Ramos (cell line): ENCODE data around the gene RAC2.
"Not testable (repeated sequence)": the region's sequence is repeated elsewhere in the genome, so short reads cannot be mapped to it uniquely, and the experiment has no call there.

Experiments used
- in situ Hi-C: fragments of 300-500 bp; cut with MboI; formaldehyde crosslinking; loops from one replicate; pipeline ENCODE4 v1.14.3; 2022; ENCODE audit warnings: low sequenced_read_pairs; ENCODE audit not compliant: unreplicated experiment

RAC2 gene

DNA sequence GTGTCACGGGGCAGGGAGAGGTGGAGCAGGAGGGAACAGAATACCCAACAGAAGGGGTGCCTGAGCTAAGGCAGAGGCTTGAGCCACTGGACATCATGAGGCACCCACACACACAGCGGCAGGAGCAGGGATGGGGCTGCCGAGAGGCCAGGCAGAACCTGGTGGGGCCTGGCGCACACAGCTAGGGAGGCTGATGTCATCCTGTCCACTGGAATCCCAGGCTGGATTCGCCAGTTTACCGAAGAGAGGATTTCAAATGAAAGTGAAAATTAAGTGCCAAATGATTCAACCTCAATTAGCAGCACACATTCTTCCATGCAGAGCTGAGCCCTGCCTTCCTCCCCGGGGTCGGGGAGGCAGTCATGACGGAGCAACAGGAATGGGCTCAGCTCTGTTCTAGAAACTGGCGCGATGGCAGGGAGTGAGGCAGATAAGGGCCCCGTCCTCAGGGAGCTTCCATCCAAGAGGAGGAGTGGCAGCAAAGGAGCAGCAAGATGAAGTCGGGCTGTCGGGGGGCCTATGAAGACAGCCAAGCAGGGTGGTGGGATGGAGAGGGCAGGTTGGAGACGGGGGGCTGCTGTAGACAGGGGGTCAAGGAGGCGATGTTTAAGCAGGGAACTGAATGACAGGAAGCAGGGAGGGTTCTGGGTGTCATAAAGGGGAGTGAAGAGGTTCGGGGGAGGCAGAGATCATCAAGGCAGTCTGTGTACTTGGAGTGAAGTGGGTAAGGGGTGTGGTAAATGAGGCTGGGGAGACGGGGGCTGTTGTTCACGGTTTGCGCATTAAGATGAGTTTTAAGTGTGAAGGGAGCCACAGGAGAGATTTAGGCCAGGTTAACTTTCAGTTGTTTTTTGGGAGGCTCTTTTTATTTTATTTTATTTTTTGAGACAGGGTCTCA is 6.4 kb downstream of the RAC2 start:
- in situ Hi-C loops, result no loop called here

GRCh38 chr22:37235897-37236607 is 8.0 kb downstream of the RAC2 start:
- in situ Hi-C loops, result no loop called here

- in situ Hi-C loops, result no loop called here
These were observed 9.0 kb downstream of the RAC2 start for GRCh38 chr22:37234736-37235711.

- in situ Hi-C loops, result no loop called here
These were observed 10.1 kb downstream of the RAC2 start for GRCh38 chr22:37233751-37234631.

DNA sequence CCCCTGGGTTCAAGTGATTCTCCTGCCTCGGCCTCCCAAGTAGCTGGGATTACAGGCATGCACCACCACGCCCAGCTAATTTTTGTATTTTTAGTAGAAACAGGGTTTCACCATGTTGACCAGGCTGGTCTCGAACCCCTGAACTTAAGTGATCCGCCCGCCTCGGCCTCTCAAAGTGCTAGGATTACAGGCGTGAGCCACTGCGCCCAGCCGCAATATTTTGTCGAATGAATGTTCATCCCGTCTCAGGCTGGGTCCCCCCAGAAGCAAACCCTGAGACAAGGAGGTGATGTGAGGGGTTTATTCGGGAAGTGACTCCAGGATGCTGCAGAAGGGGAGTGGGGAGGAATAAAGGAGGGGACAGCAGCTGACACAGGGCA is 10.7 kb downstream of the RAC2 start:
- in situ Hi-C loops, result not testable (repeated sequence)

DNA sequence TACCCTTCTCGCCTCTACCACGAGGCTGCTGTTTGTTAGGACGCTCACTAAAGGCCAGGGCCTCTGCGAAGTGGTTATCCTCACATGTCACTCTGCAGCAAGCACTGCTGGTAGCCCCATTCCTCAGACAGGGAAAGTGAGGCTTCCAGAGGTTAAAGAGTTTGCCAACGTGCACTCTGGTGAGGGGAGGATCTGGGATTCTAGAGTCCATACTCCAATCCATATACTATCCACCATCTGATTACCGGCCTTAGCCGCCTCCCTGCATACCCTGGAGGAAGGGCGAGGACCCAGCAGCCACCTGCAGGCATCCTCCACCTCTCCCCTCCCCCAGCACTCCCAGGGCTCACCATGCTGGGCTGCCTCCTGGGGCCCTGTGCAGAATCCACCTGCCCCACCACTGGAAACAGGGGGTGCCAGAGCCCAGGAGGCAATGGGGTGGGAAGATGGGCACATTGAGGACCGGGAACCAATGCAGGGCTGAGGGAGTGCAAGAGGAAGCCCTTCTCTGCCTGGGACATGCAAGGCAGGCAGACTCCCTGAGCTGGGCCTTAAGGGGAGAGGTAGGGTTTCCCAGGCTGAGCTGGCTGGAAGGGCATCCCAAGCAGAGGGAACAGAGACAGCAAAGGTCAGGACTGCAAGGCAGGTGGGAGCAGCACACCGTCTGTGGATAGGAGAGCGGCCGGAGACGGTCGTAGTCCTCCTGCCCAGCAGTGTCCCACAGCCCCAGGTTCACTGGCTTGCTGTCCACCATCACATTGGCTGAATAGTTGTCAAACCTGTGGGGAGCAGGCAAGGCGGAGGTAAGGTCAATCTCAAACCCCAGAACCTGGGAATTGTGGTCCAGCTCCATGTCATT is 11.7 kb downstream of the RAC2 start:
- in situ Hi-C loops, result no loop called here

GRCh38 chr22:37231406-37232139 is 12.5 kb downstream of the RAC2 start:
- in situ Hi-C loops, result no loop called here

DNA sequence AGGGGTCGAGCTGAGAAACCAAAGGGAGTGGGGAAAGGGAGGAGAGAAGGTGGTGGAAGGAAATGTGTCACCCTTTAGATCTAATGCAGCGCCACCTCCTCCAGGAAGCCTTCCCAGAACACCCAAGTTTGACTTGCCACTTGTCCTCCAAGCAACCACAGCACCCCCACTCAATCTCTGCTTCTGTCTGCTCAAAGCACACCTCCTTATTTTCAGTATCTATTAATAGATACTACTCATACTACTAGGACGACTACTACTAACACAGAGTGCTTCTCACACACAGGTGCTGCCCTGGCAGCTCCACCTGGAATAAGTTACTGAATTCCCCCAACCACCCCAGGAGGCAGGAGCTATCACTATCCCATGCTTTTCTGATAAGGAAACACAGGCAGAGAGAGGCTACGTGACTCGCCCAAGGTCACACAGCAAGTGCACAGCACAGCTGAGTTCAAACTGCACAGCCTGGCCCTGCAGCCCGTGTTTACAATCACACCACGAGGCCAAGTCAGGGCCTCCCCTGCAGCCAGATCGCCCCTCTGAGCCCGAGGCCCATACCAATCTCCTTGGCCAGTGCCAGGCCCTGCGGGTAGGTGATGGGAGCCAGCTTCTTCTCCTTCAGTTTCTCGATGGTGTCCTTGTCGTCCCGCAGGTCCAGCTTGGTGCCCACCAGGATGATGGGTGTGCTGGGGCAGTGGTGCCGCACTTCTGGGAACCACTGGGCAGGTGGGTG is 13.2 kb downstream of the RAC2 start:
- in situ Hi-C loops, result no loop called here

GRCh38 chr22:37229805-37230672 is 14.0 kb downstream of the RAC2 start:
- in situ Hi-C loops, result no loop called here

DNA sequence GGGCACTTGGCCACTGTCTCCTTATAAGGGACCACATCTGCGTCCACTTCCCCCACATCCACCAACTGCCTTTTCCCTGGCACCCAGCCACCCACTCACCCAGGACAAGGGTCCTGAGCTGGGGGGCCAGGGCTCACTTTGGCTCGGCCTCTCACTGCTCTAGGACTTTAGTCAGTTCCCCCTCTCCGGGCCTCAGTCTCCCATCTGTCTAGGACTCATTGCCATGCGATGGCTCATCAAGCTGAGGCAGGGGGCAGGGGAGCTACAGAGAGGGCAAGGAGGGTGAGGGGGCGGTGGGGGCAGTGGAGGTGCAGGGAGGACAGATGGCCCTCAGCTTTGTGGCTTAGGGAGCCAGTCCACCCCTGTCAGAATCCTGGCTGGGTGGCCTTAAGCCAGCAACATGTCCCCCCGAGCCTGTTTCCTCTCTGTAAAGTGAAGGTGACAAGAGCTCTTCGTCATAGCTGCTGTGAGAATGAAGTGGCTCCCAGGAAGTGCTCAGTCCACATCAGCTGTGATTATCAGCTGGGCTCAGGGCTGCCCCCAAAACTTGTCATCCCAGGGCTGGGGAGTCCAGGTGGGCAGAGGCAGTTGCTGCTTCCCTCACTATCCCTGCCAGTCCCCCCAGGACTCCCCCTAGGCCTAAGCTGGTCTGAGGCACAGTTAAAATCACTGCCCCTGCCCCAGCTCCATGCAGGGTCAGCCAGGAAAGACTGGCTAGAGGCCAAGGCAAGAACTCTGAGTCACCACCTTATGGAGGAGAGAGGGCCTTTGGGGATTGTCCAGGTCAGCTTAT is 14.9 kb downstream of the RAC2 start:
- in situ Hi-C loops, result no loop called here

GRCh38 chr22:37228106-37229011 is 15.7 kb downstream of the RAC2 start:
- in situ Hi-C loops, result no loop called here

DNA sequence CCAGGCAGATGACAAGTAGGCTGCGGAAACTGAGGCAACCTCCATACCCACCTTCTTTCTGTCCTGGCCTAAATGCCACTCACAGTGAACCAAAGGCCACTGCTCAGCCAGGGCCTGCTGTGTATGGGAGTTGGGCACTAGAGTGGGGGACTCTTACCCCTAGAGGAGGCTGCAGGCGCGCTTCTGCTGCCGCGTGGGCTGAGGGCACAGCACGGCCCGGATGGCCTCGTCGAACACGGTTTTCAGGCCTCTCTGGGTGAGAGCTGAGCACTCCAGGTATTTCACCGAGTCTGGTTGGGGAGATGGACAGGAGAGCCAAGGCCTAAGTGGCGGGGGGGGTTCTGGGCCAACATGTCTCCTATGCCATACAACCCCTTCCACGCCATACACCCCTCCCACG is 17.6 kb downstream of the RAC2 start:
- in situ Hi-C loops, result no loop called here

DNA sequence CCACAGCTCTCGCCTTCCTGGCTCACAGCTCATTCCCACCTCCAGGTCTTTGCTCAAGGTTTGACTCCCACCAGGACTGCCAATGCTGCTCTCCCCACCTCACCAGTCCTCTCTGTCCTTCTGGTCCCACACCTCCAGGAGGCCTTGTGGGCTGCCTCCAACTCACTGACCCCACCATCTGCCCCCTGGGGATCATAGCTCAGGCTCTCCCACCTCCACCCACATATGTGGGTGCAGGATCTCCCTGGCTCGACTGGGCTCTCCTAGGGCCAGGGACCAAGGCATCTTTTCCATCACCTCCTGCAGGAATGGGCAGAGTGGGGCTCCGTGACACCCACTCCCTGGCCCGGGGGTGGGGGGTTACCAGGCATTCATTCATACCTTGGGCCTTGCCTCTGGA is 18.0 kb downstream of the RAC2 start:
- in situ Hi-C loops, result no loop called here

DNA sequence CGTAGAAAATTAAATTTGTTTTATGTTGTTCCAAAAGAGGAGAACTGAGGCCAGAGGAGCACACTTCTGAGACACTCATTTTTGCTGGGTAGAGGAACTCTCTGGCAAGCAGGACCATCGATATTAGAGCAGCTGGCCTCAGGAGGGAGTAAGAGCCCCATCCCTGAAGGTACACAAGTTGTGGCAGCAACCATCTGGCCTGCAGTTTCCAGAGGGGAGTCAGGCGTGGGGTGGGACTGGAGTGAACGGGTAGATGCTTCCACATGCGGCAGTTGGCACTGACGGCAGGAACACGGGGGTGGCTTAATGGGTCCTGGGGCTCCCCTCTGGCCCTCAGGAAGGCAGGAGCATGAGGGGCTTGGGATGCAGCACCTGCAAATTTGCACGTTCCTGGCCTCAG is 18.6 kb downstream of the RAC2 start:
- in situ Hi-C loops, result no loop called here
